GM12874 (cell line): ENCODE measurements around the gene MTLN.

Experiments
- TF ChIP-seq, protein P1 (sequence below): IDR thresholded peaks from 2 replicates; pipeline ENCODE4 v1.5.1; 2011; ENCODE audit warnings: low read depth, mild to moderate bottlenecking, control low read depth, low read length, moderate library complexity; ENCODE audit not compliant: insufficient read depth

The MTLN gene, protein sequence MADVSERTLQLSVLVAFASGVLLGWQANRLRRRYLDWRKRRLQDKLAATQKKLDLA

DNA sequence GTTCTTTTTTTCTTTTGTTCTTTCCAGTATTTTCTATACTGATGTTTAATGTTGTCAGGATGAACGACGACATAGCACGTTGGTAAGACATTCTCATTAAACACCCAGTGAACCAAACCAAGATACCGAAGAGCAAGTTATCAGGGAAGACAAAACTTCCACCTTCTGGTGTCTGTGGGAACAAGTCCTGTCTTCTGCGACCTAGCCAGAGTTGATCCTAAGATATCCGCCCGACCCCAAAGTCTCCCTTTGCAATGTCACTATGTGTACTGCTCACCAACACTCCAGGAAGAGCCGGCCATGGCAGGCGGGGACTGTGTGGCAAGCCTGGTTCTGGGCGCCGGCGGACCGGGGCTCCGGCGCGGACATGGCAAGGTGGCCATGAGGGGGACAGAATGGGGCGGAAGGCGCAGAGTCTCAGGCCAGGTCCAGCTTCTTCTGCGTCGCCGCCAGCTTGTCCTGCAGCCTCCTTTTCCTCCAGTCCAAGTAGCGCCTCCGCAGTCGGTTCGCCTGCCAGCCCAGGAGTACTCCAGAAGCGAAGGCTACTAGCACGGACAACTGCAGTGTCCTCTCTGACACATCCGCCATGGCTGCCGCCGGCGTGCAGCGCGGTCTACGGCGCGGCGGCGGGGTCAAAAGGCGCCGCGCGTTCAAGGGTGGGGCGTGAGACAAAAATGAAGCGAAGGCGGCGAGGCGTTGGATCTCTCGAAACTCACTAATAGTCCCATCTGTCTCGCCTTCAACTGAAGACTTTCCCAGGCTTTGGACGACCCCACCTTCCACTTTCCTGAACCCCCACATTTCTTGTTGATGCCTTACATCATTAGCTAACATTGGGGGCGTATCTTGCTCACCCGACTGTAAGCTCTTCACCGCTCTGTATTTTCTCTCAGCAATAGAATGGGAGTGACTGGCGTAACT, at the start of gene MTLN:
MTLN (minus strand) TSS at position 610 of the 921 bp plus-strand sequence; CDS start at position 588, 22 bp downstream.
- TF ChIP-seq, protein P1, sequence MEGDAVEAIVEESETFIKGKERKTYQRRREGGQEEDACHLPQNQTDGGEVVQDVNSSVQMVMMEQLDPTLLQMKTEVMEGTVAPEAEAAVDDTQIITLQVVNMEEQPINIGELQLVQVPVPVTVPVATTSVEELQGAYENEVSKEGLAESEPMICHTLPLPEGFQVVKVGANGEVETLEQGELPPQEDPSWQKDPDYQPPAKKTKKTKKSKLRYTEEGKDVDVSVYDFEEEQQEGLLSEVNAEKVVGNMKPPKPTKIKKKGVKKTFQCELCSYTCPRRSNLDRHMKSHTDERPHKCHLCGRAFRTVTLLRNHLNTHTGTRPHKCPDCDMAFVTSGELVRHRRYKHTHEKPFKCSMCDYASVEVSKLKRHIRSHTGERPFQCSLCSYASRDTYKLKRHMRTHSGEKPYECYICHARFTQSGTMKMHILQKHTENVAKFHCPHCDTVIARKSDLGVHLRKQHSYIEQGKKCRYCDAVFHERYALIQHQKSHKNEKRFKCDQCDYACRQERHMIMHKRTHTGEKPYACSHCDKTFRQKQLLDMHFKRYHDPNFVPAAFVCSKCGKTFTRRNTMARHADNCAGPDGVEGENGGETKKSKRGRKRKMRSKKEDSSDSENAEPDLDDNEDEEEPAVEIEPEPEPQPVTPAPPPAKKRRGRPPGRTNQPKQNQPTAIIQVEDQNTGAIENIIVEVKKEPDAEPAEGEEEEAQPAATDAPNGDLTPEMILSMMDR, result no peak

DNA sequence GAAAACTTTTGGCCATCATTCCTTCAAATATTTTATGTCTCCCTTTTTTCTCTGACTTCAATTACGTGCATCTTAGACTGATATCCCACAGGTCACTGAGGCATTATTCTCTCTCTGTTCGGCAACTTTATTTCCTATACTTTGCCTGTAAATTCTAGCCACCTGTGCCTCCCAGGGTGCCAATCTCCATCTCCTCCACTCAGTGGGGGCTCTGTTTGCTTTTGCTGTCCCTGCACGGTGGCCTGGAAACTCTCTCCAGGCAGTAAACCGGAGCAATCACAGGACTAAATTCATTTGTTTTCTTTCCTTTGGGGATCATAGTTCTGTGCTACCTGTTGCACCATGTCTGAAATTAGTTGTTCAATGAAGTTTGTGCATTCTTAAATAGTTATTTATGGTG, 9.6 kb upstream of the MTLN start:
- TF ChIP-seq, protein P1, result no peak

DNA sequence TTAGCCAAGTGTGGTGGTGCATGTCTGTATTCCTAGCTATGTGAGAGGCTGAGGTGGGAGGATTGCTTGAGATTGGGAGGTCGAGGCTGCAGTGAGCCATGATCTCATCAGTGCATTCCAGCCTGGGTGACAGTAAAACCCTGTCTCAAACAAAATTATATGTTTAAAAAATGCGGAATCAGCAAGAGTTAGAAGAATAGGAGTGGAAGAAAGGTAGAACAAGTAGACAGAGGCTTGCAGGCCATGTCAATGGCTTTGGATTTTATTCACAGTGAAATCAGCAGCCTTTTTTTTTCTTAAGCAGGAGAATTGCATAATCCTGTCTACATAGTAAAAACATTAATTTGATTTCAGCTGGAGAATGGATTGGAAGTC, 7.8 kb upstream of the MTLN start:
- TF ChIP-seq, protein P1, result no peak

DNA sequence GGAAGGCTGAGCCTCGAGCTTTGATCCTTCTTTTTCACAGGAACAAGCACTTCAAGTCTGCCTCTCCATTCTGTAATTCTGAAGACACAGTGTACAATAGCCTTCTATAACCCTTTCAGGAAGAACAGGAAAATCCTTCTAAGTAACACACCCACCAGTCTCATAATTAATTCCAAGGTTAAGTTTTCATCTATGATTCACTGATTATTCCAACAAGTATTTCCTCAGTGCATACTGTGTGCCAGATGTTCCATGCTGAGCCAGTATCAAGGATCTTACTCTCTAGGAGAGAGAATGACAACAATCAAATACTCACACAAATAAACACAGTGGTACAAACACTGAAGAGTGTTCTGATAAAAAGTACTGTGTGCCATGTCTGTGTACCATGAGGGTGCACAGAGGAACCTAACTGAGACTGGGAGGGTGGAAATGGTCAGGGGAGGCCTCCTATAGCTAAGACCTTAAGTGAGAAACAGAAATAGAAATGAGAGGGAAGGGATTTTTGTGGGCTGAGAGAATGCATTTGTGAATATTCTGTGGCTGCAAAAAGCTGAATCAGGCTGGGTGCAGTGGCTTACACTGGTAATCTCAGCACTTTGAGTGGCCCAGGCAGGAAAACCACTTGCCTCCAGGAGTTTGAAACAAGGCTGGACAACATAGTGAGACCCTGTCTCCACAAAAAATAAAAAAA, 7.3 kb upstream of the MTLN start:
- TF ChIP-seq, protein P1, result no peak

DNA sequence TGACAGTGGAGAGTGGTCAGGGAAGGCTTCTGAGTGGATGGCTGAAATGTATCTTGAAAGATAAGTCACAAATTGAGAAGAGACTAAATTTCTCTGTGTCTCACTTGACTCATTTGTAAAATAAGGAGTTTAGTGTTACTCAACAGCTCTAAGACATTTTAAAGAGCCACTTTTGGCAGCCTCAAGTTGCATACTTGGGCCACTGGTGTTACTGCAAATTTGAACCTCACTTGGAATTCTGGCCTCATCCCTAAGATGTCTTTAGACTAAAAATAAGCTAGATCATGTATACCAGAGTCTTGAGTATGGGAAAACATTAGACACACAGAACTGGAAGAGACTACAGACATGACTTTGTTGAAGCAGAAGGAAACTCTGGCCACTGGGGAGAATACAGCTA, 4.5 kb upstream of the MTLN start:
- TF ChIP-seq, protein P1, result no peak

DNA sequence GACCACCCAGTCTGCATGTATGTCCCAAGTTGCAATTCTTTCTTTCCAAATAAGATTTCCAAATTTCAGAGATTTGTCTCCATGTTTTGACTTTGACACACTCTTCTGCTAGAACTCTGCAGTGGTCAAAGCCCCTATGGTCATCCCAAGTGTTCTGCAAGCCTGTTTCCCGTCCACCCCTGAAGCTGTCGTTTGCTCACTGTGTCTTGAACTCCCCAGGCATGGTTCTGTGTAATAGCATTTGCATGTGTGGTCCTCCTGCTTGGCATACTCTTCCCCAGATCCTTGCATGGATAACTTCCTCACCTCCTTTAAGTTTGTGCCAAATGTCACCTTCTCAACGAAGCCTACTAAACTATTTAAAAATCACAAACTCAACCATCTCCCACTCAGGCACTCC, 3.9 kb upstream of the MTLN start:
- TF ChIP-seq, protein P1, result no peak

DNA sequence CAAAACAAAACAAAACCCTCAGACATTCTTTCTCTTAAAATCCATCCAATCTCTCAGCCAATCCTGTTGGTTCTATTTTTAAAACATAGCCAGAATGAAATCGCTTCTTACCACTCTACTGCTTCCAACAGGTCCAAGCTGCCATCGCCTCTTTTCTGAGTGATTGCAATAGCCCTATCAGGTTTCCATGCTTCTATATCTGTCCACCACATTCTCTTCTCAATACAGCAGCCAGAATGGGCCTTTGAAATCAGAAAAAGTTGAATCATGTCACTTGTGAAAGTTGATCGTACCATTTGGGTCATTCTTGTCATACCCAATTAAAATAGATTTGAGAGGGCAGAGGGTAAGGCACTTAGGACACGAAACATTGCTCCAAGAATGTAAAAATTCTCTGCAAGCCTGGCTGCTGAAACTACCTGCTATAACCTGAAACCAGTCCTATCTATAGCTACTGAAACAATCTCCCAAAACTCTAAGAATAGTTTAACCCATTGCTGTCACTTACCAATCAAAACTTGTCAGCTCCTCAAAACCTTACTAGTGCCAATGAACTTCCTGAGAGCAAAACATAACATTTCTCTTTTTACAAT, 3.3 kb upstream of the MTLN start:
- TF ChIP-seq, protein P1, result no peak
